HEK293 (cell line): ENCODE measurements around the gene L3HYPDH.

Source experiments
- CTCF ChIA-PET: fragments of 350-600 bp; formaldehyde crosslinking; extraction: SDS; loops from one replicate; lab custom pipeline; 2021; ENCODE audit warnings: antibody characterized with exemption; lab: Yijun Ruan, JAX
- POLR2A ChIA-PET: fragments of 300-600 bp; formaldehyde crosslinking; extraction: SDS; loops from one replicate; lab custom pipeline; 2020; ENCODE audit warnings: antibody characterized with exemption, inconsistent platforms; lab: Yijun Ruan, JAX
- H3K27ac ChIP-seq: fragments of 200-500 bp; sonication (Bioruptor generic); 2 replicates; pipeline ENCODE4 v1.5.1; 2014; ENCODE audit warnings: low read depth, low read length, control low read depth, inconsistent platforms; ENCODE audit errors: extremely low read depth
- H3K36me3 ChIP-seq, 2 experiments: fragments of 200-500 bp in 1 of 2; sonication (Bioruptor generic) in 1 of 2; 1 replicate in 1 of 2; 2 replicates in 1 of 2; pipeline ENCODE4 v1.5.1; 2014 to 2017; ENCODE audit warnings: inconsistent platforms in 2 of 2, low read length in 2 of 2; ENCODE audit not compliant: control insufficient read depth in 2 of 2, insufficient read depth in 1 of 2
- H3K4me1 ChIP-seq: fragments of 200-500 bp; sonication (Bioruptor generic); 2 replicates; pipeline ENCODE4 v1.5.1; 2014; ENCODE audit warnings: mild to moderate bottlenecking, low read length, inconsistent platforms; ENCODE audit not compliant: control insufficient read depth, insufficient read depth
- H3K4me3 ChIP-seq: 2 replicates; pipeline ENCODE4 v1.5.1; 2011; ENCODE audit warnings: low read depth, mild to moderate bottlenecking, control low read depth, low read length, moderate library complexity
- H3K9me3 ChIP-seq: fragments of 200-500 bp; sonication (Bioruptor generic); 2 replicates; pipeline ENCODE4 v1.5.1; 2014; ENCODE audit warnings: low read depth, low read length, inconsistent platforms; ENCODE audit not compliant: control insufficient read depth, insufficient read depth
- BCL11A ChIP-seq: fragments of 450-650 bp; formaldehyde crosslinking; IDR thresholded peaks from 2 replicates; pipeline ENCODE4 v1.5.1; 2016; ENCODE audit warnings: low read depth, missing biosample characterization, missing genetic modification characterization
- GLI4 ChIP-seq: fragments of 450-650 bp; formaldehyde crosslinking; IDR thresholded peaks from 2 replicates; pipeline ENCODE4 v1.5.1; 2016; ENCODE audit warnings: missing biosample characterization, missing genetic modification characterization
- KLF1 ChIP-seq: fragments of 450-650 bp; formaldehyde crosslinking; IDR thresholded peaks from 2 replicates; pipeline ENCODE4 v1.5.1; 2016; ENCODE audit warnings: missing biosample characterization, missing genetic modification characterization
- KLF9 ChIP-seq: fragments of 450-650 bp; formaldehyde crosslinking; IDR thresholded peaks from 2 replicates; pipeline ENCODE4 v1.5.1; 2016; ENCODE audit warnings: missing biosample characterization, missing genetic modification characterization, low read depth
- PRDM1 ChIP-seq: fragments of 450-650 bp; formaldehyde crosslinking; IDR thresholded peaks from 2 replicates; pipeline ENCODE4; 2016; ENCODE audit warnings: missing biosample characterization, missing genetic modification characterization
- SP2 ChIP-seq: fragments of 450-650 bp; formaldehyde crosslinking; IDR thresholded peaks from 2 replicates; pipeline ENCODE4 v1.5.1; 2016; ENCODE audit warnings: missing biosample characterization, missing genetic modification characterization
- ZNF132 ChIP-seq: fragments of 450-650 bp; formaldehyde crosslinking; IDR thresholded peaks from 2 replicates; pipeline ENCODE4 v1.5.1; 2017; ENCODE audit warnings: missing biosample characterization, missing genetic modification characterization, borderline replicate concordance
- ZNF133 ChIP-seq: fragments of 450-650 bp; formaldehyde crosslinking; IDR thresholded peaks from 2 replicates; pipeline ENCODE4 v1.5.1; 2016; ENCODE audit warnings: missing biosample characterization, missing genetic modification characterization
- ZNF221 ChIP-seq: fragments of 450-650 bp; formaldehyde crosslinking; IDR thresholded peaks from 2 replicates; pipeline ENCODE4 v1.5.1; 2017; ENCODE audit warnings: missing biosample characterization, missing genetic modification characterization, borderline replicate concordance
- ZNF423 ChIP-seq: fragments of 450-650 bp; formaldehyde crosslinking; IDR thresholded peaks from 2 replicates; pipeline ENCODE4 v1.5.1; 2016; ENCODE audit warnings: missing biosample characterization, missing genetic modification characterization
- ZNF449 ChIP-seq: fragments of 450-650 bp; formaldehyde crosslinking; IDR thresholded peaks from 2 replicates; pipeline ENCODE4 v1.5.1; 2017; ENCODE audit warnings: missing biosample characterization, mild to moderate bottlenecking, missing genetic modification characterization, moderate library complexity
- ZNF501 ChIP-seq: fragments of 450-650 bp; formaldehyde crosslinking; IDR thresholded peaks from 2 replicates; pipeline ENCODE4 v1.5.1; 2016; ENCODE audit warnings: missing biosample characterization, missing genetic modification characterization
- ZNF580 ChIP-seq: fragments of 450-650 bp; formaldehyde crosslinking; IDR thresholded peaks from 2 replicates; pipeline ENCODE4 v1.5.1; 2016; ENCODE audit warnings: missing biosample characterization, missing genetic modification characterization
- ZNF623 ChIP-seq: fragments of 450-650 bp; formaldehyde crosslinking; IDR thresholded peaks from 2 replicates; pipeline ENCODE4 v1.5.1; 2016; ENCODE audit warnings: missing biosample characterization, missing genetic modification characterization
- ZNF707 ChIP-seq: fragments of 450-650 bp; formaldehyde crosslinking; IDR thresholded peaks from 2 replicates; pipeline ENCODE4 v1.5.1; 2016; ENCODE audit warnings: missing biosample characterization, missing genetic modification characterization
- ZNF768 ChIP-seq: fragments of 450-650 bp; formaldehyde crosslinking; IDR thresholded peaks from 2 replicates; pipeline ENCODE4 v1.5.1; 2018; ENCODE audit warnings: missing biosample characterization, mild to moderate bottlenecking, missing genetic modification characterization
- TF ChIP-seq, protein P1 (sequence below): fragments of 450-650 bp; formaldehyde crosslinking; IDR thresholded peaks from 2 replicates; pipeline ENCODE4 v1.5.1; 2016; ENCODE audit warnings: missing biosample characterization, missing genetic modification characterization

Gene L3HYPDH

GRCh38 chr14:59475709-59476108, 8.5 kb downstream of the L3HYPDH start:
- CTCF ChIA-PET, result interaction anchor here (1.1 to 2.1 kb wide), 2 partner anchors 9 to 13 kb away, joined by 3 to 5 read pairs; partner anchors contain the start of genes JKAMP and L3HYPDH

DNA sequence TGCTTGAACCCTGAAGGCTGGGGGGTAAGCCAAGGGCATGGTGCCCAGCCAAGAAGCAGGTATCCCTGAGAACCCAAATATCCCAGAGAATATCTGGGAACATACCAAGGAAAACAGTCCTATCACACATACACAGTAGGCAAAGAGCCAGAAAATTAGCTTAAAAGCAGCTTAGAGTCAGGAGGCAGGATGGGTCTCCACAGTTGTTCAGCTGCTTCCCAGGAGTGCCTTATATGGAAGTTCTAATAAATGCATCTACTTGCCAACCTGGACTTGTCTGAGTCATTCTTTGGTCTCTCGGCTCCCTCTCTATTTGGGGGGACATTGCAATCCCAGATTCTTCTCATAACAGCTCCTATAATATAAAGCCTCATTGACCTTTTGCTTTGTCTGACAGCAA, 10.0 kb downstream of the L3HYPDH start:
- Histone ChIP-seq H3K9me3 (no peaks in the 10 kb centered on the region), H3K4me3 (no peak overlapping the region), H3K27ac (no peak overlapping the region), H3K36me3 (peaks cover 51 to 82% of the 10 kb centered on the region in 2 experiments), H3K4me1 (no peaks in the 10 kb centered on the region)
- ChIA-PET POLR2A (no interaction called here), CTCF (interaction anchor here (0.6 to 2.1 kb wide), 3 partner anchors 11 to 614 kb away, joined by 3 to 5 read pairs (median 3); partner anchors contain the start of genes JKAMP and L3HYPDH)
- TF ChIP-seq BCL11A (tag by site-specific recombination), result no peak
- TF ChIP-seq ZNF132 (tag by site-specific recombination), result no peak
- TF ChIP-seq ZNF501 (tag by site-specific recombination), result no peak
- TF ChIP-seq PRDM1 (tag by site-specific recombination), result no peak
- TF ChIP-seq ZNF768, result no peak
- TF ChIP-seq ZNF623 (tag by site-specific recombination), result no peak
- TF ChIP-seq ZNF423 (tag by site-specific recombination), result no peak
- TF ChIP-seq SP2 (tag by site-specific recombination), result no peak
- no peak for TF ChIP-seq KLF9

More at GRCh38 chr14:59475709-59476108, 8.5 kb downstream of the L3HYPDH start:
- no peaks in the 10 kb centered on the region for H3K9me3 ChIP-seq
- H3K4me1 ChIP-seq, result no peaks in the 10 kb centered on the region
- POLR2A ChIA-PET, result interaction anchor here (1.0 kb wide), 1 partner anchor 9 kb away, joined by 3 read pairs; the partner anchor contains the start of genes JKAMP and L3HYPDH
- TF ChIP-seq, protein P1, sequence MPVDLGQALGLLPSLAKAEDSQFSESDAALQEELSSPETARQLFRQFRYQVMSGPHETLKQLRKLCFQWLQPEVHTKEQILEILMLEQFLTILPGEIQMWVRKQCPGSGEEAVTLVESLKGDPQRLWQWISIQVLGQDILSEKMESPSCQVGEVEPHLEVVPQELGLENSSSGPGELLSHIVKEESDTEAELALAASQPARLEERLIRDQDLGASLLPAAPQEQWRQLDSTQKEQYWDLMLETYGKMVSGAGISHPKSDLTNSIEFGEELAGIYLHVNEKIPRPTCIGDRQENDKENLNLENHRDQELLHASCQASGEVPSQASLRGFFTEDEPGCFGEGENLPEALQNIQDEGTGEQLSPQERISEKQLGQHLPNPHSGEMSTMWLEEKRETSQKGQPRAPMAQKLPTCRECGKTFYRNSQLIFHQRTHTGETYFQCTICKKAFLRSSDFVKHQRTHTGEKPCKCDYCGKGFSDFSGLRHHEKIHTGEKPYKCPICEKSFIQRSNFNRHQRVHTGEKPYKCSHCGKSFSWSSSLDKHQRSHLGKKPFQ (tag by site-specific recombination), result no peak
- no peak for TF ChIP-seq ZNF623 (tag by site-specific recombination)
- no peak for TF ChIP-seq GLI4 (tag by site-specific recombination)
- no peak for TF ChIP-seq ZNF580 (tag by site-specific recombination)
- TF ChIP-seq ZNF133 (tag by site-specific recombination), result no peak
- peaks cover 48 to 79% of the 10 kb centered on the region in 2 experiments for H3K36me3 ChIP-seq
- H3K4me3 ChIP-seq, result no peak overlapping the region
- no peak overlapping the region for H3K27ac ChIP-seq

GRCh38 chr14:59465316-59466135, 18.7 kb downstream of the L3HYPDH start, which contains the start of gene GPR135:
TSS of gene GPR135 (minus strand) at chr14:59465380. CDS start at chr14:59465226, 154 bp downstream.
- CTCF ChIA-PET, result interaction anchor here (0.6 to 1.0 kb wide), 2 partner anchors 19 to 812 kb away, joined by 3 to 4 read pairs; partner anchors contain the start of genes JKAMP and L3HYPDH
- no peak for TF ChIP-seq ZNF623 (tag by site-specific recombination)
- TF ChIP-seq ZNF449 (tag by site-specific recombination), result no peak
- no peak for TF ChIP-seq ZNF707 (tag by site-specific recombination)
- no peak for TF ChIP-seq ZNF221 (tag by site-specific recombination)
- no peak for TF ChIP-seq ZNF423 (tag by site-specific recombination)
- TF ChIP-seq KLF1 (tag by site-specific recombination), result no peak
- peak within 1 kb of the TSS; percentile 30 for H3K4me3 ChIP-seq
- POLR2A ChIA-PET, result interaction anchor here (3.3 kb wide), 1 partner anchor 18 kb away, joined by 18 read pairs; the partner anchor contains the start of genes JKAMP and L3HYPDH
- H3K36me3 ChIP-seq, result peaks cover 16 to 77% of the 10 kb centered on the region in 2 experiments
- no peaks in the 10 kb centered on the region for H3K9me3 ChIP-seq
- H3K4me1 ChIP-seq, result no peaks in the 10 kb centered on the region
- H3K27ac ChIP-seq, result peak within 1 kb of the TSS; percentile 37; the same call in 1 of the 2 replicates
